ENCODE measurements around the gene TMEM238.

GRCh38 chr19:55339889-55340783 lies 44.0 kb downstream of the TMEM238 start:
- no peak for TF ChIP-seq MXI1 (conservative IDR thresholded peaks at IDR 0.05; ENCODE audit: poor library complexity, severe bottlenecking)
- TF ChIP-seq RAD21 (conservative IDR thresholded peaks at IDR 0.05) = no peak
- TF ChIP-seq CTCF (IDR thresholded peaks at IDR 0.05; ENCODE audit: poor library complexity, severe bottlenecking) = no peak
- TF ChIP-seq EP300 (conservative IDR thresholded peaks at IDR 0.05; ENCODE audit: poor library complexity, severe bottlenecking) = no peak
- peak; percentile 48 for TF ChIP-seq REST (IDR thresholded peaks at IDR 0.05; ENCODE audit: borderline replicate concordance)
- peak; percentile 91 for TF ChIP-seq TAF1 (IDR thresholded peaks at IDR 0.05; ENCODE audit: low read depth)
- peak; percentile 99 for TF ChIP-seq POLR2AphosphoS5 (IDR thresholded peaks at IDR 0.05)
- no peak for TF ChIP-seq EZH2 (IDR thresholded peaks at IDR 0.05; ENCODE audit: borderline replicate concordance, insufficient read depth, low read length, poor library complexity, severe bottlenecking)

Data from neural cell (in vitro differentiated cells).